Osteocyte (in vitro differentiated cells): ENCODE measurements around the gene ETS1. TPM values are rescaled to one million over a fixed set of nuclear protein-coding genes. Genes with fewer than 3 reads are reported as not detected.
A peak's percentile ranks its signal among the peaks of the same experiment; 100 is the strongest.

Source experiments
- DNase-seq: peaks from one replicate; pipeline ENCODE4 v3.0.0; 2021; ENCODE audit warnings: mixed read lengths; ENCODE audit not compliant: unreplicated experiment; ENCODE audit errors: extremely low spot score
- H3K27ac Mint-ChIP-seq: one replicate; pipeline ENCODE4 v1.8.0; 2021; ENCODE audit warnings: mild to moderate bottlenecking, mixed read lengths; ENCODE audit not compliant: unreplicated experiment
- H3K27me3 Mint-ChIP-seq: one replicate; pipeline ENCODE4 v1.8.0; 2021; ENCODE audit warnings: mixed read lengths; ENCODE audit not compliant: unreplicated experiment
- H3K36me3 Mint-ChIP-seq: one replicate; pipeline ENCODE4 v1.8.0; 2021; ENCODE audit warnings: mixed read lengths; ENCODE audit not compliant: unreplicated experiment
- H3K4me1 Mint-ChIP-seq: one replicate; pipeline ENCODE4 v1.8.0; 2021; ENCODE audit warnings: mixed read lengths; ENCODE audit not compliant: unreplicated experiment
- H3K4me3 Mint-ChIP-seq: one replicate; pipeline ENCODE4 v1.8.0; 2021; ENCODE audit warnings: mild to moderate bottlenecking, moderate library complexity, mixed read lengths; ENCODE audit not compliant: unreplicated experiment
- H3K9me3 Mint-ChIP-seq: one replicate; pipeline ENCODE4 v1.8.0; 2021; ENCODE audit warnings: mixed read lengths; ENCODE audit not compliant: unreplicated experiment
- total RNA-seq: library from RNA; stranded (reverse); gene quantifications from 2 replicates; pipeline ENCODE4 v1.2.1, GENCODE V29; 2021
- TF ChIP-seq, protein P1 (sequence below): fragments of 200-600 bp; sonication (generic); IDR thresholded peaks from 2 replicates; pipeline ENCODE4 v1.5.0; 2021; ENCODE audit warnings: antibody characterized with exemption, mild to moderate bottlenecking, moderate library complexity

The ETS1 gene
- total RNA-seq, 1 donor from 2014 or later, result 77.9 TPM

DNA sequence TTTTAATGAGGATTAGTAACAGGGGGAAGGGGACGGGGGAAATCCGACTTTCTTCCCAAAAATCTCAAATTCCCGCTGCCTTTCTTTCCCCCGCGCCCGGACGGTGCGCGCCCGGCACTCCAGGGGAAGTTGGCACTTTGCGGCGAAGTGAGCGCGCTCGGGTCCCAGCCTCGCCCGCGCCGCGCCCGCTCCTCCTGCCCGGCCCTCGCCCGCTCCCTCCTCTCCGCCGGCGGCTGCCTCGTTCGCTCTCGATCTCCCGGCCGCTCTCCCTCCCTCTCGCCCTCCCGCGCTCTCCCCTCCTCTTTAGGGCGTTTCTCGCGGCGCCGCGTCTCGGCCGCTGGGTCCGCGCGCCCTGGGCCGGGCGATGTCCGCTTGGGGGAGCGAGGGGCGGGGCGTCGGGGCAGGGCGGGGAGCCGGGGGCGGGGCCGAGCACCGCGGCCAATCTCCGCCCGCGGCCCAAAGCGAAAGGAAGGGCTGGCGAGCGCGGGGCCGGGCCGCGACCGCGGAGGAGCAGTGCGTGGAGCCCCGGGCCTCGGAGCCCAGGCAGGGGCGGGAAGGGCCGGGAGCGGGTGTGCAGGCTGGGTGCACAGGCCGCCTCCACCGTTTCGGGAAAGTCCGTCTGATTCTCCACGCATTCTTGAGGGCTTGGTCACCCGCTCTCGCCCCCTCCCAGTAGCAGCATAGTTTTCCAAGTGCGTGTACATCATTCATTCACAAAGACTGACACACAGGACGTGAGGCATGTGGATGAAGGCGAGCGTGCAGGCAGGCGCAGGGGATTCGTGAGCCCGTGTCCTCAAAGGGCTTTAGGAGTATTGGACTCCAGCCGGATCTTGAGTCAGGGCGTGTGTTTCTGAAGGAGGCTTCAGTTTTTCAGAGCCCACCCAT, 65.1 kb downstream of the ETS1 start:
- Mint-ChIP-seq H3K36me3 (no peaks in the 10 kb centered on the region), H3K27me3 (no peaks in the 10 kb centered on the region), H3K27ac (peak overlapping the region; percentile 94), H3K4me3 (peak overlapping the region; percentile 89), H3K9me3 (no peaks in the 10 kb centered on the region), H3K4me1 (peaks cover 67% of the 10 kb centered on the region)
- DNase-seq, result peak; percentile 98
- TF ChIP-seq, protein P1, sequence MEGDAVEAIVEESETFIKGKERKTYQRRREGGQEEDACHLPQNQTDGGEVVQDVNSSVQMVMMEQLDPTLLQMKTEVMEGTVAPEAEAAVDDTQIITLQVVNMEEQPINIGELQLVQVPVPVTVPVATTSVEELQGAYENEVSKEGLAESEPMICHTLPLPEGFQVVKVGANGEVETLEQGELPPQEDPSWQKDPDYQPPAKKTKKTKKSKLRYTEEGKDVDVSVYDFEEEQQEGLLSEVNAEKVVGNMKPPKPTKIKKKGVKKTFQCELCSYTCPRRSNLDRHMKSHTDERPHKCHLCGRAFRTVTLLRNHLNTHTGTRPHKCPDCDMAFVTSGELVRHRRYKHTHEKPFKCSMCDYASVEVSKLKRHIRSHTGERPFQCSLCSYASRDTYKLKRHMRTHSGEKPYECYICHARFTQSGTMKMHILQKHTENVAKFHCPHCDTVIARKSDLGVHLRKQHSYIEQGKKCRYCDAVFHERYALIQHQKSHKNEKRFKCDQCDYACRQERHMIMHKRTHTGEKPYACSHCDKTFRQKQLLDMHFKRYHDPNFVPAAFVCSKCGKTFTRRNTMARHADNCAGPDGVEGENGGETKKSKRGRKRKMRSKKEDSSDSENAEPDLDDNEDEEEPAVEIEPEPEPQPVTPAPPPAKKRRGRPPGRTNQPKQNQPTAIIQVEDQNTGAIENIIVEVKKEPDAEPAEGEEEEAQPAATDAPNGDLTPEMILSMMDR, result no peak

DNA sequence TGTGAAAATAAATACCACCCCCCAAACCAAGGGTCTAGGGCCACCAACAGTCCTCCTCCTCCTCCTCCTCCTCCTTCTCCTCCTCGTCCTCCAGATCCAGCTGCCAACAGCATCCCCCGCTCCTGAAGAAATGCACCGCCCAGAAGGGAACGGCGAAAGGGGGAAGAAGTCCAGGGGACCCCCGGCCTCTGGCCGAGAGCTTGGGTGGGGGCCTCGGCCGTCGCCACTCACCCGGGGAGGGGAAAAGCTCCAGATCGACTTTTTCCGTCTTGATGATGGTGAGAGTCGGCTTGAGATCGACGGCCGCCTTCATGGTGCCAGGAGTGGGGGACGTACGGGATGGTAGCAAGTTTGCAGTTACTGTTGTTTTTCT, 65.7 kb downstream of the ETS1 start:
- H3K36me3 Mint-ChIP-seq, result no peaks in the 10 kb centered on the region
- H3K27ac Mint-ChIP-seq, result peak overlapping the region; percentile 94
- no peaks in the 10 kb centered on the region for H3K9me3 Mint-ChIP-seq
- H3K4me1 Mint-ChIP-seq, result peaks cover 74% of the 10 kb centered on the region
- H3K27me3 Mint-ChIP-seq, result no peaks in the 10 kb centered on the region
- peak overlapping the region; percentile 89 for H3K4me3 Mint-ChIP-seq
- no peak for DNase-seq
- TF ChIP-seq, protein P1, result no peak

GRCh38 chr11:128520888-128521681, 66.3 kb downstream of the ETS1 start:
- no peaks in the 10 kb centered on the region for H3K9me3 Mint-ChIP-seq
- no peaks in the 10 kb centered on the region for H3K36me3 Mint-ChIP-seq
- peak overlapping the region; percentile 89 for H3K4me3 Mint-ChIP-seq
- H3K27ac Mint-ChIP-seq, result peak overlapping the region; percentile 94
- no peaks in the 10 kb centered on the region for H3K27me3 Mint-ChIP-seq
- no peak for DNase-seq
- H3K4me1 Mint-ChIP-seq, result peaks cover 78% of the 10 kb centered on the region
- TF ChIP-seq, protein P1, result peak; percentile 26

DNA sequence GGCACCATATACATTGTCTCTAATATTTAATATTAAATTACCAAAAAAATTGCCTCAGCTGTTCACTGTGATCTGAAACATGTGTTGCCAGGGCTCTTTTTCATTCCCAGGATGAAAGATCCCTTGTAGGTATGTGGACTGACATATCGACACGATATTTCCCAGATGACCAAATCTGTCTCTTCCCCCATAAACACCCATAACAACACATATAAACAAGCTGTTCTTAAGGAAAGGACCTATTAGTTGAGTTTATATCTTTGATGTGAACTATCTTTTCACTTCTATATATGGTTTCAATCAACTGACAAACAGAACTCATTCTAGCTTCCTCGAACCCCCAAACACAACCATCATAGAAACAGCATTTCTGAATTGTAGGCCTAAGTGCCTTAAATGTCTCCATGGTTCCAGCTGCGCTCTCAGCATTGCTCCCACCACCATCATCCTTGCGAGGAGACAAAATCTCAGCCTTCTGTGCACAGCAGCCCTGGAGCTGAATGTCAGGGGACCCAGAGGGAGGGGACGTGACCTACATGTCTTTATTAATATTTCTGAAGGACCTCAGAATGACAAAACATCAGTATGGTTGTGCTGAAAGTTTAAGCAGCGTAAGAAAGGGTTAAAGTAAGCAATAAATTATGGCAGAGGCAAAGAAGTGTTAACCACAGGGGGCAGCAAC, 67.0 kb downstream of the ETS1 start:
- H3K27me3 Mint-ChIP-seq, result no peaks in the 10 kb centered on the region
- H3K9me3 Mint-ChIP-seq, result no peaks in the 10 kb centered on the region
- H3K27ac Mint-ChIP-seq, result peak overlapping the region; percentile 94
- no peaks in the 10 kb centered on the region for H3K36me3 Mint-ChIP-seq
- no peak for DNase-seq
- H3K4me3 Mint-ChIP-seq, result peak overlapping the region; percentile 89
- peaks cover 80% of the 10 kb centered on the region for H3K4me1 Mint-ChIP-seq
- TF ChIP-seq, protein P1, result no peak
